Left ventricle myocardium superior (tissue), 1 donor: ENCODE measurements around the gene GLTPD2. TPM values are rescaled to one million over a fixed set of nuclear protein-coding genes. Genes with fewer than 3 reads are reported as not detected.

Experiments
- ATAC-seq: fragments of 200-7000 bp; cut with Tn5 transposase; one replicate; pipeline ENCODE4 v1.9.1; 2020; ENCODE audit warnings: mild to moderate bottlenecking, moderate library complexity
- DNase-seq: peaks from one replicate; pipeline ENCODE4 v3.0.0-alpha.2; 2020
- intact Hi-C: fragments of 100-400 bp; cut with micrococcal nuclease; formaldehyde crosslinking; loops from one replicate; pipeline ENCODE4 v1.11.0; 2022
- total RNA-seq: library from RNA; stranded (reverse); fragmentation: NEBNext Ultra II Directional; extraction: Animal tissue kit (Norgen Biotek cat#: 25700); gene quantifications from one replicate; pipeline ENCODE4 v1.2.1, GENCODE V29; 2021
- donor health status: DM: no; HTN: yes; CAD: no; lungs with severe emphysema.

The GLTPD2 gene
- total RNA-seq, 1 donor from 2014 or later = not detected

DNA sequence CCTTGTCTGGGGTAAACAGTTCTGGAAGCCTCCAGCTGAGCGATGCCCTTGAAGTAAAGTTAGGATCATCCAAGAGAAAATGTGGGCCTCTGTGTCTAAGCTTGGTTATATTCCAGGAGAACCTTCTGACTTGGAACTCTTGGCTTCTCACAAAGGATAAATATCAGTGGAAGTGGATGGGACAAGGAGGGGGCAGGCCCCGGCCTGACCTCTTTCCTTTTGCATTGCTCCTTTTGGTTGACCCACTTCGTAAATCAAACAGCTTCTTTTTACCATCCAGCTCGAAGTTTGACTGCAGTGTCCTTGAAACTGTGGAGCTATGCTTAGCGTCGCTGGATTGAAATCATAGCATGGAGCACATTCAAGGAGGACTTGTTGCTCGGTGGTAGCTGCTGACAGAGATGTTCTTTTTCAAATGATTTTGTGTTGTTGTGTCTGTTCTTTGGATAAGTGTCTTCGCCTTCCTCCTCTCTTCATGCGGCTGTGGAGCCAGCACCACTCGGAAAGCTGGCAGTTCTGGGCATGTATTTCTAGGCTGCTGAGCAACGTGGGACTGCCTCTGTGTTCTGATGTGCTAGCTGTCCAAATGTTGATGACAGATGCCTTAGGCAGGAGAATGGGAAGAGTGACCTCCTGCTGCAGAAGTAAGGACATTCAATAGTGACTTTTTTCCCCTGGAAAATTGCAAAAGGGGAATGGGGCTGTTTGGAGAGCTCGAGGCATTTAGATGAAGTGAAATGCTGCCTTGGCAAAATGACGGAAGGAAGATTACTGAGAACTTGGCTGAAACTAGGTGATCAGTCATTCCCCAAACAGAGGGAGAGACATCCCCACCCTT, 48.9 kb downstream of the GLTPD2 start:
- intact Hi-C loops = no loop called here
- peak; percentile 59 for DNase-seq
- peak; percentile 60 for ATAC-seq

GRCh38 chr17:4838309-4838785, 49.6 kb downstream of the GLTPD2 start:
- no peak for DNase-seq
- intact Hi-C loops = no loop called here
- ATAC-seq = no peak

GRCh38 chr17:4839221-4839620, 50.5 kb downstream of the GLTPD2 start:
- DNase-seq (no peak), ATAC-seq (no peak)
- intact Hi-C loops = no loop called here

Other genes starting within 250 kb of the GLTPD2 start
- gene MYBBP1A, start 233.6 kb upstream of the GLTPD2 start, total RNA-seq = 18.5 TPM
- gene GGT6, start 228.4 kb upstream of the GLTPD2 start, total RNA-seq = 0.22 TPM
- 47.4 TPM for gene SMTNL2, start 204.4 kb upstream of the GLTPD2 start, total RNA-seq
- gene ALOX15, start 147.3 kb upstream of the GLTPD2 start, total RNA-seq = 4.5 TPM
- gene PELP1, start 84.8 kb upstream of the GLTPD2 start, total RNA-seq = 36.8 TPM
- gene ARRB2, start 78.3 kb upstream of the GLTPD2 start, total RNA-seq = 35.0 TPM
- gene MED11, start 57.5 kb upstream of the GLTPD2 start, total RNA-seq = 18.0 TPM
- 0.20 TPM for gene ZMYND15, start 49.1 kb upstream of the GLTPD2 start, total RNA-seq
- 3.5 TPM for gene CXCL16, start 49.0 kb upstream of the GLTPD2 start, total RNA-seq
- gene TM4SF5, start 17.1 kb upstream of the GLTPD2 start, total RNA-seq = not detected
- 0.69 TPM for gene VMO1, start 2.6 kb upstream of the GLTPD2 start, total RNA-seq
- 199 TPM for gene PSMB6, start 7.2 kb downstream of the GLTPD2 start, total RNA-seq
- gene PLD2, start 18.2 kb downstream of the GLTPD2 start, total RNA-seq = 13.3 TPM
- gene MINK1, start 44.4 kb downstream of the GLTPD2 start, total RNA-seq = 52.2 TPM
- 0.64 TPM for gene C17orf107, start 110.6 kb downstream of the GLTPD2 start, total RNA-seq
- 0.50 TPM for gene CHRNE, start 114.1 kb downstream of the GLTPD2 start, total RNA-seq
- gene GP1BA, start 143.3 kb downstream of the GLTPD2 start, total RNA-seq = not detected
- 246 TPM for gene SLC25A11, start 151.1 kb downstream of the GLTPD2 start, total RNA-seq
- 104 TPM for gene RNF167, start 151.3 kb downstream of the GLTPD2 start, total RNA-seq
- gene PFN1, start 159.6 kb downstream of the GLTPD2 start, total RNA-seq = 193 TPM
- gene ENO3, start 162.2 kb downstream of the GLTPD2 start, total RNA-seq = 670 TPM
- 151 TPM for gene SPAG7, start 178.9 kb downstream of the GLTPD2 start, total RNA-seq
- 35.9 TPM for gene CAMTA2, start 198.7 kb downstream of the GLTPD2 start, total RNA-seq
- 3.2 TPM for gene INCA1, start 208.6 kb downstream of the GLTPD2 start, total RNA-seq
- gene KIF1C, start 209.0 kb downstream of the GLTPD2 start, total RNA-seq = 747 TPM
- gene SLC52A1, start 246.5 kb downstream of the GLTPD2 start, total RNA-seq = not detected